ENCODE measurements around the gene NPW.
"Not testable (repeated sequence)": the region's sequence is repeated elsewhere in the genome, so short reads cannot be mapped to it uniquely, and the experiment has no call there.

The NPW gene

DNA sequence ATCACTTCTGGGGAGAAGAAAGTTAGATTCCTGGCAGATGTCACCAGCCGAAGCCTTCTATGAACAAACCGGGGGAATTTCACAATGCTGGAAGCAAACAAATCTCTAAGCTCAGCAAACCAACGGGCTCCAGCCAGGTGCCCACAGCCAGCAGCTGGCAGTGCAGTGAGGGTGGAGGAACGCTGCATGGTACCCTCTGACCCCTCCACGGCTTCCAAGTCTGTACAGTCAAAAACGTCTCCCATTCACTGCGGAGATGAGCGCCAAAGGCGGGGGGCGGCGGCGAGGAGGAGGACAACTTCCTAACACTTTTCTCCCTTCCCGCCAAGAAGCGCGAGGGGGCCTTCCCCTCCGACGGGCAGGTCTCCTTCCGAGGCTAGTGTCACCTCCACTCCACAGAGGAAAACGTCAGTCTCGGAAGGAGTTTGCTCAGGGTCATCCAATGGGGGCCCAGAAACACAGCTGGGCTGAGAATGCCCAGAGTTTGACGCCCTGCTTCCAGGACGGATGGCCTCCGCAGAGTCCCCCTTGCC is 10.9 kb upstream of the NPW start:
- peaks cover 28% of the 10 kb centered on the region for H3K4me1 ChIP-seq (ENCODE audit: insufficient read depth, insufficient read length)
- H3K36me3 ChIP-seq (ENCODE audit: insufficient read depth, insufficient read length, low read length): peaks cover 45% of the 10 kb centered on the region
- peak overlapping the region; percentile 92 for H3K9ac ChIP-seq (ENCODE audit: insufficient read length, low read depth)
- H3K27me3 ChIP-seq (ENCODE audit: insufficient read depth, insufficient read length): no peaks in the 10 kb centered on the region
- H3K9me3 ChIP-seq (ENCODE audit: insufficient read depth, low read length): no peaks in the 10 kb centered on the region
- no peak for TF ChIP-seq ZNF274 (IDR thresholded peaks at IDR 0.05; ENCODE audit: low read depth, low read length)
- no peak for TF ChIP-seq SUZ12 (IDR thresholded peaks at IDR 0.05; ENCODE audit: extremely low read depth, insufficient read depth, insufficient read length)
- no peak for TF ChIP-seq YY1 (IDR thresholded peaks at IDR 0.05; ENCODE audit: insufficient read depth, insufficient read length)
- DNase-seq (ENCODE audit: low read depth, low spot score): no peak
- H3K4me3 ChIP-seq (ENCODE audit: insufficient read length, low read depth): peak overlapping the region; percentile 76

DNA sequence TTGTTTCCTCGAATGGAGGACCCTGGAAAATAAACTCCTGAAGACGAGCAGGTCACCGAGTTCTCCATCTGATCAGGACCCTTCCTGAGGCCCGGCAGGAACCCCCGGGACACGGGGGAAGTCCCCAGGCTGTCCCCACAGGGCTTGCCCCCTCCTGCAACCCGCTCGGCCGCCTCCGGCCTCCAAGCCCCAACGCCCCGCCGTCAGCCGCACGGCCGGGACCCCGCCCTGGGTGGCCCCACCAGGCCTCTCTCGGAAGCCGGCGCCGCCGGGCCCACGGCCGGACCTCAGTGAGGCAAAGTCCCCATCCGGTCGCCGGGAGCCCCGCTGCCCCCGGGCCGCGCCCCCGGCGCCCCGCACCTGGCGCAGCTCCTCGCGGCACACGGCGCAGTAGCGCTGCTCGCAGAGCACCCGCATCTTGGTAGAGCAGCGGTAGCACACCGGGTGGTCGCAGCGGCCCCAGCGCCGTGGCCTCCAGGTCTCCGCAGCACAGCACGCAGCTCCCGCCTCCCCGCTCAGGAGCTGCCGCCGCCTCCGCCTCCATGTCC is 10.3 kb upstream of the NPW start:
- no peak for TF ChIP-seq YY1 (IDR thresholded peaks at IDR 0.05; ENCODE audit: insufficient read depth, insufficient read length)
- TF ChIP-seq ZNF274 (IDR thresholded peaks at IDR 0.05; ENCODE audit: low read depth, low read length): no peak
- TF ChIP-seq SUZ12 (IDR thresholded peaks at IDR 0.05; ENCODE audit: extremely low read depth, insufficient read depth, insufficient read length): no peak
- H3K9ac ChIP-seq (ENCODE audit: insufficient read length, low read depth): peak overlapping the region; percentile 92
- no peak for DNase-seq (ENCODE audit: low read depth, low spot score)
- peaks cover 27% of the 10 kb centered on the region for H3K4me1 ChIP-seq (ENCODE audit: insufficient read depth, insufficient read length)
- H3K27me3 ChIP-seq (ENCODE audit: insufficient read depth, insufficient read length): no peaks in the 10 kb centered on the region
- peak overlapping the region; percentile 76 for H3K4me3 ChIP-seq (ENCODE audit: insufficient read length, low read depth)
- no peaks in the 10 kb centered on the region for H3K9me3 ChIP-seq (ENCODE audit: insufficient read depth, low read length)
- peaks cover 45% of the 10 kb centered on the region for H3K36me3 ChIP-seq (ENCODE audit: insufficient read depth, insufficient read length, low read length)

DNA sequence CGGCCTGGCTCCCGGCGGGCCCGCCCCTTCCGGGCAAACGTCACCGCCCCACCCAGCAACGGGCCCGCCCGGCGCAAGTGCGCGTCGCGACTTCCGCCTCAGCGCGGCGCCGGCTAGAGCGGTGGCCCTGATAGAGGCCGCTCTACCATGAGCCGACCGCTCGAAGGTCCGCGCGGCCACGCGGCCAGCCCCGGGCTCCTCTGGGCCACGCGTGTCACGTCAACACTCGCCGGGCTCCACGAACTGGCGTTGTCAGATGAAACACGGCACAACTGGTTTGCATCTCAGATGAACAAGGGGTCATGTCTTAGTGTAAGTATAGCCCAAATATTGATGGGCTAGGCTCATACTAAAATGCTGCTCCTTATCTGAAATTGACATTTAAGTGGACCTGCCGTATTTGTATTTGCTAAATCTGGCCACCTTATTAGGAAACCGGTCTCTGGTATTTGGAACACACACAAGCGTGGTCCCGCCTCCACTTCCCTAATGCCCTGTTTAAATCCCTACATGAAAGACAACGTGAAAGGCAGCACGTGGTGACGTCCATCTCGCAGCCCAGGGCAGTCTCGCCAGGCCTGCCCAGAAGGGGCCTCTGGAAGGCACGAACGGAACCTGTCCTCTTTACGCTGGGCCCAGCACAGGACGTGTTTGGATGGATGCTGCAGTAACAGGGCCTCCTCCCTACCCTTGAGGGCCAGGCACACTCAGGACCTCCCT is 9.6 kb upstream of the NPW start, which contains the start of gene ZNF598:
Gene ZNF598, minus strand, starts transcription at position 31 of the 720 bp plus-strand sequence.
- peak within 1 kb of the TSS; percentile 85 for H3K4me3 ChIP-seq (ENCODE audit: insufficient read length, low read depth)
- H3K9ac ChIP-seq (ENCODE audit: insufficient read length, low read depth): peak within 1 kb of the TSS; percentile 92
- DNase-seq (ENCODE audit: low read depth, low spot score): peak; percentile 77
- H3K27me3 ChIP-seq (ENCODE audit: insufficient read depth, insufficient read length): no peaks in the 10 kb centered on the region
- H3K36me3 ChIP-seq (ENCODE audit: insufficient read depth, insufficient read length, low read length): peaks cover 38% of the 10 kb centered on the region
- TF ChIP-seq SUZ12 (IDR thresholded peaks at IDR 0.05; ENCODE audit: extremely low read depth, insufficient read depth, insufficient read length): no peak
- no peak for TF ChIP-seq YY1 (IDR thresholded peaks at IDR 0.05; ENCODE audit: insufficient read depth, insufficient read length)
- no peak for TF ChIP-seq ZNF274 (IDR thresholded peaks at IDR 0.05; ENCODE audit: low read depth, low read length)
- H3K9me3 ChIP-seq (ENCODE audit: insufficient read depth, low read length): no peaks in the 10 kb centered on the region
- peaks cover 20% of the 10 kb centered on the region for H3K4me1 ChIP-seq (ENCODE audit: insufficient read depth, insufficient read length)

DNA sequence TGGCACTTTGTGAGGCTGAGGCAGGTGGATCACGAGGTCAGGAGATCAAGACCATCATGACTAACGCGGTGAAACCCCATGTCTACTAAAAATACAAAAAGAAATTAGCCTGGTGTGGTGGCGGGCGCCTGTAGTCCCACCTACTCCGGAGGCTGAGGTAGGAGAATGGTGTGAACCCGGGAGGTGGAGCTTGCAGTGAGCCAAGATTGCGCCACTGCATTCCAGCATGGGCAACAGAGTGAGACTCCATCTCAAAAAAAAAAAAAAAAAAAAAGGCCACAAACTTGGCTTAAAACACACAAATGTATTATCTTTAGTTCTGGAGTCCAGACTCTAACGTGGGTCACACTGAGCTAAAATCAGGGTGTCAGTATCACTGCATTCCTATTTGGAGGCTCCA is 7.9 kb upstream of the NPW start:
- Histone ChIP-seq H3K36me3 (ENCODE audit: insufficient read depth, insufficient read length, low read length) (peaks cover 22% of the 10 kb centered on the region), H3K4me1 (ENCODE audit: insufficient read depth, insufficient read length) (peaks cover 16% of the 10 kb centered on the region)
- not testable (repeated sequence) for H3K9me3 ChIP-seq (ENCODE audit: insufficient read depth, low read length); H3K9ac ChIP-seq (ENCODE audit: insufficient read length, low read depth); H3K27me3 ChIP-seq (ENCODE audit: insufficient read depth, insufficient read length); DNase-seq (ENCODE audit: low read depth, low spot score); H3K4me3 ChIP-seq (ENCODE audit: insufficient read length, low read depth)

DNA sequence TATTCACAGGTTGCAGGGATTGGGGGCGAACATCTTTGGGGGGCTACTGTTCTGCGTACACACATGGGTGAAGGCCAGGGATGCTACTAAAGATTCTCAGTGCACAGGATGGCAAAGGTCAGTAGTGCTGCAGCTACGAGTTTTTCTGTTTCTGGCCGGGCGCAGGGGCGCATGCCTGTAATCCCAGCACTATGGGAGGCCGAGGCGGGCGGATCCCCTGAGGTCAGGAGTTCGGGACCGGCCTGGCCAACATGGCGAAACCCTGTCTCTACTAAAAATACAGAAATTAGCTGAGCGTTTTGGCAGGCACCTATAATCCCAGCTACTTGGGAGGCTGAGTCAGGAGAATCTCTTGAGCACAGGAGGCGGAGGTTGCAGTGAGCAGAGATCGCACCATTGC is 6.1 kb upstream of the NPW start:
- H3K27me3 ChIP-seq (ENCODE audit: insufficient read depth, insufficient read length): no peaks in the 10 kb centered on the region
- H3K9me3 ChIP-seq (ENCODE audit: insufficient read depth, low read length): no peaks in the 10 kb centered on the region
- no peak for TF ChIP-seq YY1 (IDR thresholded peaks at IDR 0.05; ENCODE audit: insufficient read depth, insufficient read length)
- TF ChIP-seq SUZ12 (IDR thresholded peaks at IDR 0.05; ENCODE audit: extremely low read depth, insufficient read depth, insufficient read length): no peak
- TF ChIP-seq ZNF274 (IDR thresholded peaks at IDR 0.05; ENCODE audit: low read depth, low read length): no peak
- H3K9ac ChIP-seq (ENCODE audit: insufficient read length, low read depth): no peak overlapping the region
- H3K36me3 ChIP-seq (ENCODE audit: insufficient read depth, insufficient read length, low read length): peaks cover 4% of the 10 kb centered on the region
- H3K4me3 ChIP-seq (ENCODE audit: insufficient read length, low read depth): no peak overlapping the region
- H3K4me1 ChIP-seq (ENCODE audit: insufficient read depth, insufficient read length): peaks cover 6% of the 10 kb centered on the region
- DNase-seq (ENCODE audit: low read depth, low spot score): no peak

DNA sequence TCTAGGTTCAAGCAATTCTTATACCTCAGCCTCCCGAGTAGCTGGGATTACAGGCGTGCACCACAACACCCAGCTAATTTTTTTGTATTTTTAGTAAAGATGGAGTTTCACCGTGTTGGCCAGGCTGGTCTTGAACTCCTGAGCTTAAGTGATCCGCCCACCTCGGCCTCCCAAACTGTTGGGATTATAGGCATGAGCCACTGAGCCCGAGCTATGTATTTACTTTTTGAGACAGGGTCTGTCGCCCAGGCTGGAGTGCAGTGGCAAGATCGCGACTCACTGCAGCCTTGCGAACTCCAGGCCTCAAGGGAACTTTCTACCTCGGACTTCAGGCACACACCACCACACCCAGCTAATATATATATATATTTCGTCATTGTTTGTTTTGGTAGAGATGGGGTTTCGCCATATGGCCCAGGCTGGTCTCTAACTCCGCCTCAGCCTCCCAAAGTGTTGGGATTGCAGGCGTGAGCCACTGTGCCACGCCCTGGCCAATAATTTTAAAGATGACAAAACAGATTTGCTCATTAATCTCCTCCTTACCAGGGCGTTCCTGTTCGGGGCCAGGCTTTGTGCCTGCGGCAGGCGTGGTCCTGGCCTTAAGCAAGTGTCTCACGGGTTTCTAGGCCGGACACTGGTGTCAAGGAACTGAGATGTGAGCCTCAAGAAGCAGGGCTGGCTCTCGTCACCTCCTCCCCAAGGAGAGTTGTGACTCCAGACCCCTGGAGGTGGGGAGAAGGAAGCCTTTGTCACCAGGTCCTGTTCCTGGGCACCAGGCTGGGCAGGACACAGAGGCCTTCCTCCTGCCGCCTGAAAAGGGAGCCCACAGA is 4.3 kb upstream of the NPW start:
- Histone ChIP-seq H3K27me3 (ENCODE audit: insufficient read depth, insufficient read length) (peaks cover 17% of the 10 kb centered on the region), H3K9ac (ENCODE audit: insufficient read length, low read depth) (peak overlapping the region; percentile 1), H3K4me3 (ENCODE audit: insufficient read length, low read depth) (no peak overlapping the region), H3K9me3 (ENCODE audit: insufficient read depth, low read length) (no peaks in the 10 kb centered on the region), H3K36me3 (ENCODE audit: insufficient read depth, insufficient read length, low read length) (peaks cover 4% of the 10 kb centered on the region), H3K4me1 (ENCODE audit: insufficient read depth, insufficient read length) (peaks cover 13% of the 10 kb centered on the region)
- TF ChIP-seq SUZ12 (IDR thresholded peaks at IDR 0.05; ENCODE audit: extremely low read depth, insufficient read depth, insufficient read length) (no peak), ZNF274 (IDR thresholded peaks at IDR 0.05; ENCODE audit: low read depth, low read length) (no peak), YY1 (IDR thresholded peaks at IDR 0.05; ENCODE audit: insufficient read depth, insufficient read length) (no peak)
- no peak for DNase-seq (ENCODE audit: low read depth, low spot score)

DNA sequence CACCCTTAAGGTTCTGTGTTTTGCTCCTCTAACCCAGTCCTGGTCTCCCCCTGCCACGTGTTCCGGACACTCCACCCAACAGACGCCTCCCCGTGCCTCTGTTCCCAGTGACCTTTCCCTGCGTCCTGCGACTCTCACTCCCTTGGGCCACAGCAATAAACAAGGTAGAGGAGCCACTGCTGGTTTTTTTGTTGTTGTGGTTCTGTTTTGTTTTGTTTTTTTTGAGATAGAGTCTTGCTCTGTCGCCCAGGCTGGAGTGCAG is 3.7 kb upstream of the NPW start:
- Histone ChIP-seq H3K4me1 (ENCODE audit: insufficient read depth, insufficient read length) (peaks cover 13% of the 10 kb centered on the region), H3K27me3 (ENCODE audit: insufficient read depth, insufficient read length) (peaks cover 22% of the 10 kb centered on the region), H3K9ac (ENCODE audit: insufficient read length, low read depth) (peak overlapping the region; percentile 1), H3K4me3 (ENCODE audit: insufficient read length, low read depth) (no peak overlapping the region), H3K9me3 (ENCODE audit: insufficient read depth, low read length) (no peaks in the 10 kb centered on the region), H3K36me3 (ENCODE audit: insufficient read depth, insufficient read length, low read length) (peaks cover under 1% of the 10 kb centered on the region)
- no peak for TF ChIP-seq SUZ12 (IDR thresholded peaks at IDR 0.05; ENCODE audit: extremely low read depth, insufficient read depth, insufficient read length)
- no peak for TF ChIP-seq YY1 (IDR thresholded peaks at IDR 0.05; ENCODE audit: insufficient read depth, insufficient read length)
- TF ChIP-seq ZNF274 (IDR thresholded peaks at IDR 0.05; ENCODE audit: low read depth, low read length): no peak
- DNase-seq (ENCODE audit: low read depth, low spot score): no peak
